ENCODE data around the gene MATR3.
"Not testable (repeated sequence)": the region's sequence is repeated elsewhere in the genome, so short reads cannot be mapped to it uniquely, and the experiment has no call there.

MATR3 gene

DNA sequence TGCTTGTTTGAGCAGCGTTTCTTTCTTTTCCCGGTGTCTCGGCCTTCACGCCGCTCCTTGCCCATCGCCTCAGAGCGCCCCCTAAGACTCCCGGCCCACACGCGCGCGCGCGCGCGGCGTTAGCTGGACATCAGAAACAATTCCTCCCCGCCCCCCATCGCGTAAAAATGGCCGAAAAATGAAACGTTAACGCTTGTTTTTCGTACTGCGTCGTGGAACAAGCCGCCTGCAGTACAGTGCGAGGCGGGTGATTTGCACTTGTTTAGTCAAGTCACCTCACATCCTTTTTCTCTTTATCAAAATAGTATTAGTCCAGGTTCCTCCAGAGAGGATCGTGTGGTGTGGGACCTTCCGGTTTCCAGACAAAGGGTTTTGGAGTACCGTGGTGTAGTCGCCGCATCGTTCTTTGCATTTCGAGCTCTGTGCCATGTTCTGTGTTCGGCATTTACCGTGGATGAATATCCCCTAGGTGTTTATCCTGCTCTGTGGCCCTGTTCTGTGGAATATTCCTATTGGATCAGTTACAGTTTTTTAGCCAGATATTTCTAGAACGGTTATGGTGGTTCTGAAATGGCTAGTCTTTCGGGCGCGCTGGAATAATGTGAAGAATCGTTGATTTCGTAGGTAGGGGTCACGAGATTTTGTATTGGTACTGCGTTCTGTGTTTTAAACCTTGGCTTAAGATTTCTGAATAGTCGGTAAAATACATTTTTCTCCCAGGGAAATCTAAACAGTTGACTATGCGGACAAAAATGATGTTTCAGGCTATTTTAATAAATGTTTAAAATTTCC is 1.0 kb downstream of the MATR3 start:
- peak overlapping the region; percentile 99 for H3K4me3 ChIP-seq (ENCODE audit: low read length)
- DNase-seq (ENCODE audit: low read depth, low spot score), result no peak

DNA sequence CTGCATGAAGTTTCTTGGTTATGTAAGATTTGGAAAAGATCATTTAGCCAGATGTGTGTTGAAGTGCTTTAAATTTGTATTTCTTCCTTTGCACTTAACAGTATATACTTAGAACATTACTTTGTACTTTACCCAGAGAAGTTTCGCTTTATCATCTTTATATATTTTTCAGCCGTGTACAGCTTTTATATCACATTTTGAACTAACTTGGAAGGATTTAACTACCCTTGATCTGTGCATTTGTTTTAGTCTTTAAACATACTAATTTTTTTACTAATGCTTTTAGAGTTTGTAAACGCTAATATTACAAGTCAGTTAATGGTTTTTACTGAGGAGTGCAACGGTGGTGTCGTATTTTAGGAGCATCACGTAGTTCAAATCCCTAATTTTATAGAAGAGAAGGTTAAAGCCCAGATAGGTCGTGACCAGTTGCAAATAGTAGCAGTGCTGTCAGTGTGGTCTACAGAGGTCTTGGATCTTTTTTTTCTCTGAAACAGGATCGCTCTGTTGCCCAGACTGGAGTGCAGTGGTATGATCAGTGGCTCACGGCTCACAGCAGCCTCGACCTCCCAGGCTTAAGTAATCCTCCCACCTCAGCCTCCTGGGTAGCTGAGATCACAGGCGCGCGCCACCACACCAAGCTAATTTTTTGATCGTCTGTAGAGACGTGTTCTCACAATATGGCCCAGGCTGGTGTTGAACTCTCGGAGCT is 2.0 kb downstream of the MATR3 start:
- DNase-seq (ENCODE audit: low read depth, low spot score), result no peak
- peak overlapping the region; percentile 99 for H3K4me3 ChIP-seq (ENCODE audit: low read length)

DNA sequence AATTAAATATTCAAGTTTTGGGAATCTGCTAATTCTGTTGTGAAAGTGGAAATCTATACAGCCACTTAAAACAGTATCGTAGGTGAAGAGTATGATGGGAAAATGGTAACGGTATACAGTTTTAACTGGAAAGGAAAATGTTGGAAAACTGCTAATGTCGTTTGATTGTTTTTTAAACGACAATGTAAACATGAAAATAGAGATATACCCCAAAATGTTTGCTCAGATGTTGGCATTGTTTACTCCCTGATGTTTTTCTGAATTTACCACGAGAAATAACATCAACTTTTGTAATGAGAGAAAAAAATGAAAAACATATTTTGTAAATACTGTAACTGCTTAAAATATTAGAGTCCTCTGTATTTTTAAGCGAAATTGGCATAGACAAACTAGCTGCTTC is 2.7 kb downstream of the MATR3 start:
- no peak overlapping the region for H3K4me3 ChIP-seq (ENCODE audit: low read length)
- DNase-seq (ENCODE audit: low read depth, low spot score), result no peak

DNA sequence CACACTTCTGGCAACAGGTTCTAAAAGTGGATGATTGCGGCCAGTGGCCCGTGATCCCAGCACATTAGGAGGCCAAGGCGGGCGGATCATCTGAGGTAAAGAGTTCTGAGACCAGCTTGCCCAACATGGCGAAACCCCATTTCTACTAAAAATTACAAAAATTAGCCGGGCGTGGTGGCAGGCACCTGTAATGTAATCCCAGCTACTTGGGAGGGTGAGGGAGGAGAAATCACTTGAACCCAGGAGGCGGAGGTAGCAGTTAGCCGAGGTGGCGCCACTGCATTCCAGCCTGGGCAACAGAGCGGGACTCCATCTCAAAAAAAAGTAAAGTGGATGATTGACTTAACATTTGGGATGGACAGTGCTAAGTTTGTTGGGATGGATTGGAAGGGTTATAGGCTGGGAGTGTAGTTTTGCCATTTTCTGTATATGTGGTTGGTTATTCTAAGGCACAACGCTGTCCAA is 3.4 kb downstream of the MATR3 start:
- no peak for DNase-seq (ENCODE audit: low read depth, low spot score)
- H3K4me3 ChIP-seq (ENCODE audit: low read length), result no peak overlapping the region

DNA sequence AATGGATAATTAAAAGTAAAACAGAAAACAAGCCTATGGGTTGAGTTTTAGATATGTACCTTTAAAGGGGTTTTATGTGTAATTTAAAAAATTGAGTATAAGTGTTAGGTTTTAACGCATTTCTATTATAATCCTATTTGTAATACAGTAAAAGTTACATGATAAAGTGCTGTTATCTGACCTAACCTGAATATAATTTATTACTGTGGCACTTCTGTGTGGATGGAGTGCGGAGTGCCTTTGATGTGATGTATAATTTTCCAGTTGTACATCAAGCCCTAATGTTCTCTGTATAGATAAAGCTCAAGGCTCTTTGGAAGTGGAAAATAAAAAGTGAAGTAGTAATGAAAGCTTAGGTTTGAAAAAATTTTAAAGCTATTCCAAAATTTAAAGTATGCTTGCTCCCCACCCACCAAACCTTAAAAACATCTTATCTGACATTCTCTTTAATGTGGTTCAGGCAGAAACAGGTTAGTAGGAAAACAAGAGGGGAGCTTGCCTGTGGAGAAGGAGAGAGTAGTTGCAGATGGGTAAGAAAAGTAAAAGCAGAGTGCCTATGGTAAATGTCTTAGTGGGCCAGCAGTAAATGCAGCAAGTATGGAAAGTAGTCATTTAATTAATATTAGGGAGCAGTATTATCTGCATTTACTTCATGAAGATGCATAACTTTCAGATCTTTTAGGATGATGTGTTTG is 4.0 kb downstream of the MATR3 start:
- no peak overlapping the region for H3K4me3 ChIP-seq (ENCODE audit: low read length)
- DNase-seq (ENCODE audit: low read depth, low spot score), result no peak

DNA sequence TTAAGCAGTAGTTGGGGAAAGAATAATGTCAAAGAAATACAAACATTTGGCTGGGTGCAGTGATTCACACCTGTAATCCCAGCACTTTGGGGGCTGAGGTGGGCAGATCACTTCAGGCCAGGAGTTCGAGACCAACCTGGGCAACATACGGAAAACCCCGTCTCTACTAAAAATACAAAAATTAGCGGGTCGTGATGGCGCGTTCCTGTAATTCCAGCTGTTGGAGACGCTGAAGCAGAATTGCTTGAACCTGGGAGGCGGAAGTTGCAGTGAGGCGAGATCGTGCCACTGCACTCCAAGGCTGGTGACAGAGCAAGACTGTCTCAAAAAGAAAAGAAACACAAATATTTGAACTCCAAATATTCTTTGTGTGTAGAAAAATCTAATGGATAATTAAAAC is 4.7 kb downstream of the MATR3 start:
- H3K4me3 ChIP-seq (ENCODE audit: low read length), result no peak overlapping the region
- DNase-seq (ENCODE audit: low read depth, low spot score), result no peak

DNA sequence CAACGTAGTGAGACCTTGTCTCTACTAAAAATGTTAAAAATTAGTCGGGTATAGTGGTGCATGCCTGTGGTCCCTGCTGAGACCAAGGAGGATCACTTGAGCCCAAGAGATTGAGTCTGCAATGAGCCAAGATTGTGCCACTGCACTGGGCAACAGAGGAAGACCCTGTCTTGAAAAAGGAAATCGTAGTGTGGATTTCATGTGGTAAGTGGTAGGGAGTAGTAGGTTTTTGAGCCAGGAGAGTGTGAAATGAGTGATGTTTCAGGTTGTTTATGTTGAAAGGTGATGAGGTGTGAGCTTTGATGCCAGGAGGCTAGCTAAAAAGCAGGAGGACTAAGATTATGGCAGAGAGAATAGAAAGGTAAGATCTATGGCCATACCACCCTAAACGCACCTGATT is 5.9 kb downstream of the MATR3 start:
- H3K4me3 ChIP-seq (ENCODE audit: low read length), result no peak overlapping the region
- DNase-seq (ENCODE audit: low read depth, low spot score), result no peak

DNA sequence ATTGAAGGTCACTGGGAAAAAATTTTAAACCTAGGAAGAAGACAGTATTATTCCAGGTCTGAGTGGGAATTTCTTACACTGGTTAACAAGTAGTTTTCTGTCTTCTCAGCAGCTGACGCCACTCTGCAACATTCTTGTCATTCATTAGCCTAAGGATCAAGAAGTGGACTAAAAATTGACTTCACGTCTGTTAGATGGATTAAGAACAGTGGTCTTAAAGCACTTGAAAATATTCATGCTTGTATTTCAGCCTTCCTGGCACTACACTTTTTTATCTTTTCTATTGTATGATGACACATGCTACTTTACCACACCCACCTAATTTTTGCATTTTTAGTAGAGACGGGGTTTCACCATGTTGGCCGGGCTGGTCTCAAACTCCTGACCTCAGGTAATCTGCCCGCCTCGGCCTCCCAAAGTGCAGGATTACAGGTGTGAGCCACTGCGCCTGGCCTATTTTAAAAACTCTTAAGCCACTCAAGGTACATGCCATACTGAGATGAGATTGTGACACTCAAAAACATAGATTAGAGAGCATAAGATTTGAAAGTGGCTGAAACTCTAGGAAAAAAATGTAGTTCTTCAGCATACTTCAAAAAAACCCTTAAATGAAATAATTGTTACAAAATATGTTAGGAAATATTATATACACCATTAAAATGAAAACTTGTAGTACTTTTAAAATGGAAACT is 8.4 kb downstream of the MATR3 start:
- no peak for DNase-seq (ENCODE audit: low read depth, low spot score)
- H3K4me3 ChIP-seq (ENCODE audit: low read length), result no peak overlapping the region

DNA sequence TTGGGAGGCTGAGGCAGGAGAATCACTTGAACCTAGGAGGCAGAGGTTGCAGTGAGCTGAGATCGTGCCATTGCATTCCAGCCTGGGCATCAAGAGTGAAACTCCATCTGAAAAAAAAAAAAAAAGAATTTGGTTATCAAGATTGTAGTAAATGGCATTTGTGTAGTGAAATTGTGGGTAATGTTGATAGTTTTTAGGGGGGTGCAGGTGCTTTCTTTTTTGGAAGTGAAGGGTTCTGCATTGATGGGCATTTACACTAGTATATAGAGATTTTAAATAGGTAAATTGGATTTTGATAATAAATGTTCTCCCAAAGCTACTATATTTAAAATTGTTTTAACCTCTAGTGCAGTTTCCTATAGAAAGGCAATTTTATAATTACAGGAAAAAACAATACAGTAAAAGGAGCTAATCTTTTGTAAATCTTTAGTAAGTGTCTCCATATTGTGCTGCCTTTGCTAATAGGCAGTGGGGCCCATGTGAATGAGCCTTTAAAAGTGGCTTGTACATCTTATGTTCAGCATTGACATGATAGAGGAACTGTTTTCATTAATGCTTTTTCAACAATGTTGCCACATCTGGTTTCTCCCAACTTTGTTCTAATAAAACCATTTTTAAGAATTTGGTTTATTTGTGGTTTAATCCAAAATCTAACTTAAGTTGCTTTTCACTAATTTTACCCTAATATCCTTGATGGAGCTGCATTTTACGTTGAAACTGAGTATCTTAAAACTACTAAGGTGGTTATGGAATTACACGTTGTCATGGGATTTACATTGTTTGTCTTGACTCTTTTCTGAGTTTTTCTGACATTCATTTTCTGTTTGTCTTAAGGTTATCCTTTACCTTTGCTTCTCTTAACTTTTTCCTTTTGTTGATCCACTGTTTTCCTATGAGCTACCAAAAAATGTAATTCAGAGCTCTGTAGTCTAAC is 11.1 kb downstream of the MATR3 start:
- H3K4me3 ChIP-seq (ENCODE audit: low read length), result no peak overlapping the region
- DNase-seq (ENCODE audit: low read depth, low spot score), result no peak

DNA sequence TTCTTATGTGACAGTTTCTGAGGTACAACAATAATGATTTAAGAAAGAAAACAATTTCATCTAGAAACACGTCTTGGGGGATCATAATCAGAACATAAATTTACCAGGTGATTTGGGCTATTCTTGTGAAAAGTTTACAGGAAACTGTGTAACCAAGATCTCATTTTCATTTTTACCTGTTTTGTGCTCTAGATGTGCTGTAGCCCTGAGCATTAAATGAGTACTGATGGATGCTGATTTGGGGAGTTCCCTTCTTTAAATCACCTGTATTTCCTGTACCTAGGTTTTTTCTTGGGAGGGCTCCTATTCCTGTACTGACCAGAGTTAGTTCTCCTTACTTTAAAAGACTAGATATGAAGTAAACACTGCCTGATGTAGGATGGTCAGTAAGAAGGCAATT is 12.7 kb downstream of the MATR3 start:
- DNase-seq (ENCODE audit: low read depth, low spot score), result no peak

DNA sequence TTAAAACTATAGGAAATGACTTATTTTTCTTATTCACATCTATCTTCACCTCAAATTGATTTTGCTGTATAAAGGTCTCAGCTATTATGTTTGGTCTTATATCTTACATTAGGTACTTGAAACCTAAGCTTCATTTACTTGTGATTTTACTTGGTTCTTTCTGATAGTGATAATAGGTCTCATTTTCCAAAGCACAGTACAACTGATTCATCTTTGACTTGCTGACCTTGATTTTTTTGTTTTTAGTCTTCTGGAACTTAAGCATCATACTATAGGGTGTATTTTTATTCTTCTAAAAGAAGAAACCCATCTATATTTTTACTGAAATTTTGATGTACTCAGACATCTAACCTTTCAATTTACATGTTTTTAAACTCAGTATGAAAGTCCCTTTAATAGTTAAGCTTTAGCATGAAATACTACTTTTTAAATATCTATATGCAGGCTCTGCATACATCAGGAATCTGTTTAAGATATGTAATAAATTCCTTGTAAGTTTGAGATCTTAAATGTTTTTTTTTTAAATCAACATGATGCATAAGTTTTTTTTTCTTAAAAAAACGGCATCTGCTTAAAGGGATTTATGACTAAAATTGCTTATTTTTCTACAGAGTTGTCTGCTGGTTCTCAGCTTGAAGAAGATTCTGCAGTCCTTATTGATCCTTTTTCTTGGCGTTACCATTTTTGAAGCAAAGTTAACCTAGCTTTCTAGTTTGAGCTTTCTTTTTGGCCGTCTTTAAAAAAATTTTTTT is 13.3 kb downstream of the MATR3 start:
- no peak for DNase-seq (ENCODE audit: low read depth, low spot score)
- H3K4me3 ChIP-seq (ENCODE audit: low read length), result no peak overlapping the region

More for the DNA sequence above, 12.7 kb downstream of the MATR3 start:
- H3K4me3 ChIP-seq (ENCODE audit: low read length), result no peak overlapping the region

DNA sequence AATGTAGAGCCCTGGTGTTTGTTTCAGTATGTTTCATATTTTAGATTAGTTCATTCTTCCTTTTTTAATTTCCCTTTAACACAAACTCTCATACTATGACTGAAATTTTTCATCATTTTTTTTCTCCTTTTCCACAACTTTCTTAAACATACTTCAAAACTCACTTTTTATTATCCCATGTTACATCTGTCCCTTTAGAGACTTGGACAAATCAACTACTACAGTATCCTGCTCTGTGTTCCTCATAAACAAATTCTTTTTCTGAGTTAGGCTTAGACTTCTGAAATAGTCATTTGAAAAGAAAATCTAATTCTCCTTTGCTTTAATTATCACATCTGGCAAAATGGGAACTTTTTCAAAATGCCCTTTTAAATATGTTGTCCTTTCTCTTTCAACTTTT is 15.3 kb downstream of the MATR3 start:
- no peak overlapping the region for H3K4me3 ChIP-seq (ENCODE audit: low read length)

DNA sequence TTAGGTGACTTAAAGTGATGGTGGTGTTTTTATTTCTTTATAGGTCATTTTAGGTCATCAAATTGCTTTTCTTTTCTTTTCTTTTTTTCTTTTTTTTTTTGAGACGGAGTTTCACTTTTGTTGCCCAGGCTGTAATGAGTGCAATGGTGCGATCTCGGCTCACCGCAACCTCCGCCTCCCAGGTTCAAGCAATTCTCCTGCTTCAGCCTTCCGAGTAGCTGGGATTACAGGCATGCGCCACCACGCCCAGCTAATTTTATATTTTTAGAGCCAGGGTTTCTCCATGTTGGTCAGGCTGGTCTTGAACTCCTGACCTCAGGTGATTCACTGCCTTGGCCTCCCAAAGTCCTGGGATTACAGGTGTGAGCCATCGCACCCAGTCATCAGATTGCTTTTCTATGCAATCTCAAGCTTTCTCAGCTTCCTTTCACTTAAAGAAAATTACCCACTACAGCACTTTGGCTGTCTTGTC is 17.2 kb downstream of the MATR3 start:
- not testable (repeated sequence) for H3K4me3 ChIP-seq (ENCODE audit: low read length); DNase-seq (ENCODE audit: low read depth, low spot score)

More for the DNA sequence above, 15.3 kb downstream of the MATR3 start:
- DNase-seq (ENCODE audit: low read depth, low spot score), result no peak

DNA sequence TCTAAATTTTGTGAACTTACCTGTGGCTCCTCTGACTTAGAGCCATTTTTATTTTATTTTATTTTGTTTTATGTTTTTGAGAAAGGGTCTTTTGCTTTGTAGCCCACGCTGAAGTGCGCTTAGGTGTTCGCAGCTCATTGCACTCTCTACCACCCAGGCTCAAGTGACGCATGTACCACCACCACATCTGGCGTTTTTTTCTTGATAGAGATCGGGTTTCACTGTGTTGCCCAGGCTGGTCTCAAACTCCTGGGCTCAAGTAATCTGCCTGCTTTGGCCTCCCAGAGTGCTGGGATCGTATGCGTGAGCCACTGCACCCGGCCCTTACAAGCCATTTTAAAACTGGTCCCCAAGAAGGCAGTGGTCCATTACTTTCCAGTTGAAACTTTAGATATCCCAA is 18.5 kb downstream of the MATR3 start:
- no peak for DNase-seq (ENCODE audit: low read depth, low spot score)
- no peak overlapping the region for H3K4me3 ChIP-seq (ENCODE audit: low read length)

DNA sequence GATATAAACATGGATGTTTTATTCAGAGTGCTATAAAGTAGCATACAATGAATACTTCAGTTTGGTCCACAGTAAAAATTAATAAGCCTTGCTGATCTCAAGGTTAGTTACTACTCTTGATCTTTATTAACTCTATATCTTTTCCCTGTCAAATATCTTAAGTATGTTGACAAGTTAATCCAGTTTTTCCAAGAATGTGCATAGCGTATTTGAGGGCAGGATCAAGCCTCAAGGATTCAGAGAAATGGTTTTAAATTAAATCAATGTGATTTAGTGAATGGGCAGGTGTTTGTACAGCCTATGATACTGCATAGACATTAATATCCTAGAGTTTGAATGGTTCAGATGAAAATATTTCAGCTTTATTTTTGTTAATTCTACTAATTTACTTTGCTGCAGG is 20.7 kb downstream of the MATR3 start:
- no peak for DNase-seq (ENCODE audit: low read depth, low spot score)
- H3K4me3 ChIP-seq (ENCODE audit: low read length), result no peak overlapping the region

DNA sequence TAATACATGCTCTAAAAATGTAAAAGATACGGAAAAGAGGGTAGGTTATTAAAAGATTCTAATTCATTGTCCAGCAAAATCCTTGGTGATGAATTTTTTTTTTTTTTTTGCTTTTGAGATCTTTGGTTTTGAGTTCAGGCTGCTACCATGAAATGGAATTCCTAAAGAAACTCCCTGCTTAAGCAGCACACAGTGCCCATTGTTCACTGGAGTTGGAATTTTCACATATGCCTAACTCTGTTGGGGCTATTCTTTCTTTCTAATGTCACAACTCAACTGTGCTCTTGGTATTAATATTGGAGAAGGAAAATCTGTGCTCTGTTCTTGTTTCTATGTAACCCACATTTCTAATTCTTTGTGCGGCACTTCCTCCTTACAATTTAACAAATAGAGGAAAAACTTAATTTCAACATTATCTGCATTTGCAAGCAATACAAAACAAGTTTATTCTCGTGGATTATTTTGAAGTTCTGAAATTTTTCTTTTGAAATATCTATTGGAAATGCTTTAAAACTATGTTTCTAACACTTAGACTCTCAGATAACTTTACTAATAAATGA is 21.6 kb downstream of the MATR3 start:
- no peak for DNase-seq (ENCODE audit: low read depth, low spot score)
- no peak overlapping the region for H3K4me3 ChIP-seq (ENCODE audit: low read length)

DNA sequence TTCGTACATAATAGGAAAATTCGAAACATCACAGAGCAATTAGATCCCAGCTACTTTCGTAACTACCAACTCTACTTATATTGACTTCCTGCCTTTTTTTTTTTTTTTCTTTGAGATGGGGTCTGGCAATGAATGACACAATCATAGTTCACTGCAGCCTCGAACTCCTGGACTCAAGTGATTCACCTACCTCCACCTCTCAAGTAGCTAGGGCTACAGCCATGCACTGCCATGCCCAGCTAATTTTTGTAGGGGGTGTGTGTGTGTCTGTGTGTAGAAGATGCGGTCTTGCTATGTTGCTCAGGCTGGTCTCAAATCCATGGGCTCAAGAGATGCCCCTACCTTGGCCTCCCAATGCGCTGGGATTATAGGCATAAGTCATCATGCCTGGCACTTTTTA is 42.3 kb downstream of the MATR3 start:
- H3K4me3 ChIP-seq (ENCODE audit: low read length), result no peak overlapping the region
- no peak for DNase-seq (ENCODE audit: low read depth, low spot score)

Data from Jurkat, Clone E6-1 (cell line).